Transverse colon (tissue), 3 donors: ENCODE data around the gene FANCL.

Experiments used
- POLR2A ChIP-seq: fragments of 450-650 bp; IDR thresholded peaks from one replicate; pipeline ENCODE4 v1.6.1; 2016; ENCODE audit warnings: antibody characterized with exemption, mild to moderate bottlenecking, moderate library complexity
- TF ChIP-seq, protein P1 (sequence below), 5 experiments: fragments of 200-600 bp in 3 of 5; fragments of 450-650 bp in 2 of 5; sonication (generic) in 3 of 5; IDR thresholded peaks; 1 replicate in 2 of 5; 2 replicates in 3 of 5; pipeline ENCODE4 v1.5.1; 2016 to 2017; ENCODE audit warnings: antibody characterized with exemption in 5 of 5, inconsistent platforms in 3 of 5, mild to moderate bottlenecking in 2 of 5, moderate library complexity in 1 of 5

DNA sequence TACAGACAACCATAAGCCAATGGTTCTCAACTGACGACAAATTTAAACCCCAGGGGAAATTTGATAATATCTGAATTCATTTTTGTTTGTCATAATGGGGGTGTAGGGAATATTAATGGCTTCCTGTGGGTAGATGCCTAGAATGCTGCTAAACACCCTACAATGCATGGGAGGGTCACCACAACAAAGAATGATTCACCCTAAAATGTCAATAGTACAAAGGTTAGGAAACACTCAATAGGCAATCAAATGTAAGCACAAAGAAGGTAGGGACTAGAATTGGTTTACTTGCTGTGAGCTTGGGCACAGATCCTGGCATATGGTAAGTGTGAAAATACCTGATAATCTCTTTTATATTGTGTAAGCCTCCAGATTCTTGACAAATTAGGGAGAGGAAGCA lies 20.1 kb upstream of the FANCL start:
- TF ChIP-seq POLR2A = no peak
- TF ChIP-seq, protein P1, sequence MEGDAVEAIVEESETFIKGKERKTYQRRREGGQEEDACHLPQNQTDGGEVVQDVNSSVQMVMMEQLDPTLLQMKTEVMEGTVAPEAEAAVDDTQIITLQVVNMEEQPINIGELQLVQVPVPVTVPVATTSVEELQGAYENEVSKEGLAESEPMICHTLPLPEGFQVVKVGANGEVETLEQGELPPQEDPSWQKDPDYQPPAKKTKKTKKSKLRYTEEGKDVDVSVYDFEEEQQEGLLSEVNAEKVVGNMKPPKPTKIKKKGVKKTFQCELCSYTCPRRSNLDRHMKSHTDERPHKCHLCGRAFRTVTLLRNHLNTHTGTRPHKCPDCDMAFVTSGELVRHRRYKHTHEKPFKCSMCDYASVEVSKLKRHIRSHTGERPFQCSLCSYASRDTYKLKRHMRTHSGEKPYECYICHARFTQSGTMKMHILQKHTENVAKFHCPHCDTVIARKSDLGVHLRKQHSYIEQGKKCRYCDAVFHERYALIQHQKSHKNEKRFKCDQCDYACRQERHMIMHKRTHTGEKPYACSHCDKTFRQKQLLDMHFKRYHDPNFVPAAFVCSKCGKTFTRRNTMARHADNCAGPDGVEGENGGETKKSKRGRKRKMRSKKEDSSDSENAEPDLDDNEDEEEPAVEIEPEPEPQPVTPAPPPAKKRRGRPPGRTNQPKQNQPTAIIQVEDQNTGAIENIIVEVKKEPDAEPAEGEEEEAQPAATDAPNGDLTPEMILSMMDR (IDR thresholded peaks at IDR 0.05) = no peak
